Stimulated activated effector memory CD8-positive, alpha-beta T cell treated with anti-CD3 and anti-CD28 coated beads, Interleukin-12 subunit alpha, Interleukin-12 subunit beta, amount 100 ng/mL, for 72 hours (primary cell): ENCODE data around the gene AMMECR1L.
"Not testable (repeated sequence)": the region's sequence is repeated elsewhere in the genome, so short reads cannot be mapped to it uniquely, and the experiment has no call there.

ENCODE experiments used
- ATAC-seq: fragments of 150-1000 bp; cut with Tn5 transposase; 2 replicates; pipeline ENCODE4 v1.10.0; 2021
- DNase-seq, 2 donors: peaks; one replicate each; pipeline ENCODE4 v3.0.0; 2021 to 2022; ENCODE audit warnings: low spot score in 2 of 2
- H3K27ac Mint-ChIP-seq: one replicate; pipeline ENCODE4 v1.8.0; 2022; ENCODE audit warnings: mild to moderate bottlenecking, mixed read lengths
- H3K36me3 Mint-ChIP-seq: one replicate; pipeline ENCODE4 v1.8.0; 2022; ENCODE audit warnings: mild to moderate bottlenecking, mixed read lengths
- H3K4me1 Mint-ChIP-seq: one replicate; pipeline ENCODE4 v1.8.0; 2022; ENCODE audit warnings: mixed read lengths
- H3K4me3 Mint-ChIP-seq: one replicate; pipeline ENCODE4 v1.8.0; 2022; ENCODE audit warnings: mild to moderate bottlenecking, mixed read lengths
- H3K9me3 Mint-ChIP-seq: one replicate; pipeline ENCODE4 v1.8.0; 2022; ENCODE audit warnings: mixed read lengths

The AMMECR1L gene

GRCh38 chr2:127826708-127827107 is 59.0 kb downstream of the AMMECR1L start:
- H3K4me3 Mint-ChIP-seq, H3K9me3 Mint-ChIP-seq, H3K27ac Mint-ChIP-seq, H3K36me3 Mint-ChIP-seq, ATAC-seq, DNase-seq: not testable (repeated sequence)
- peaks cover 20% of the 10 kb centered on the region for H3K4me1 Mint-ChIP-seq

DNA sequence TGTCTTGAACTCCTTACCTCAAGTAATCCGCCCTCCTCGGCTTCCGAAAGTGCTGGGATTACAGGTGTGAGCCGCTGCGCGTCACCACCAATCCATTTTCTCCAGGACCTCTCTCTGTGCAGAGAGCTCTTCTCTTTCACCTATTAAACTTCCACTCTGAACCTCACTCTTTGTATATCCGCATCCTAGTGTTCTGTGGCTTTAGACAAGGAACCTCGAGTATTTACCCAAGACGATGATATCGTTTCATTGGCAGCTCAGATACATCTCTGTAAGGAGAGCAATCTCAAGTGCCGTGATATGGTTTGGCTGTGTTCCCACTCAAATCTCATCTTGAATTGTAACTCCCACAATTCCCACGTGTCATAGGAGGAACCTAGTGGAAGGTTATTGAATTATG is 59.7 kb downstream of the AMMECR1L start:
- Mint-ChIP-seq H3K4me1 (peaks cover 20% of the 10 kb centered on the region), H3K4me3 (no peak overlapping the region), H3K36me3 (no peaks in the 10 kb centered on the region), H3K27ac (peak overlapping the region; percentile 35), H3K9me3 (peaks cover 6% of the 10 kb centered on the region)
- ATAC-seq: no peak
- no peak for DNase-seq

- no peak for ATAC-seq
- H3K4me1 Mint-ChIP-seq: no peaks in the 10 kb centered on the region
These were observed 65.6 kb downstream of the AMMECR1L start for GRCh38 chr2:127820080-127820668.

DNA sequence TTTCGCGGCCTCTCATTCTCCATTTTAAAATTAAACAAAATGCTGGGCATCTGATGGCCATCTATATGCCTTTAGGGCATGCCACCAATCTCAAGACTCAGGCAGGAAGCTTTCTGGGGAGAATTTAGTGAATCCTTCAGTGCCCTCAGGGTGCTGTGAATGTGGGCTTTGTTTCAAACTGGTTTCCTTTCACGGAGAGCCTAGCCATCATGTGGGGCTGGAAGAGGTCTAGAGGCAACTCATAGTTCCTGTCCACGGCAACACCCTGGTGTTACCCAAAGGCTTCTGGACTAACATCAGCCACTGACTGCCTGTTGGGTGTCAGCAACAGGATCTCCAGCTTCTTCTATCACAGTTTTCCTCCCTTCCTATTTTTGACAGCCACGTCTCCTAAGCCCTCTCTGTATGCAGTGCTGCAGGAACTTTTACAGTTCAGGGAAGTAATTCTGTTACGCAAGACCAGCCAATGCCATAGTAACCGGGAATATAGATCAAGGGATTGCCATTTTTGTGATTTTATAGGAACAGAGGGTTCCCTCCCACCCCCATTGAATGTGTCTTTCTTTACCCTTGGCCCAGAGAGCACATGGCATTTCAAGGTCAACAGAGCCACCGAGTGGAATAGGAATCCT is 66.8 kb downstream of the AMMECR1L start:
- Mint-ChIP-seq H3K9me3 (peaks cover 11% of the 10 kb centered on the region), H3K4me3 (no peak overlapping the region), H3K27ac (no peak overlapping the region), H3K4me1 (no peaks in the 10 kb centered on the region), H3K36me3 (no peaks in the 10 kb centered on the region)
- DNase-seq: no peak
- ATAC-seq: no peak

More at GRCh38 chr2:127820080-127820668, 65.6 kb downstream of the AMMECR1L start:
- H3K9me3 Mint-ChIP-seq: peaks cover 11% of the 10 kb centered on the region
- H3K4me3 Mint-ChIP-seq: no peak overlapping the region
- DNase-seq: no peak
- no peak overlapping the region for H3K27ac Mint-ChIP-seq
- no peaks in the 10 kb centered on the region for H3K36me3 Mint-ChIP-seq

DNA sequence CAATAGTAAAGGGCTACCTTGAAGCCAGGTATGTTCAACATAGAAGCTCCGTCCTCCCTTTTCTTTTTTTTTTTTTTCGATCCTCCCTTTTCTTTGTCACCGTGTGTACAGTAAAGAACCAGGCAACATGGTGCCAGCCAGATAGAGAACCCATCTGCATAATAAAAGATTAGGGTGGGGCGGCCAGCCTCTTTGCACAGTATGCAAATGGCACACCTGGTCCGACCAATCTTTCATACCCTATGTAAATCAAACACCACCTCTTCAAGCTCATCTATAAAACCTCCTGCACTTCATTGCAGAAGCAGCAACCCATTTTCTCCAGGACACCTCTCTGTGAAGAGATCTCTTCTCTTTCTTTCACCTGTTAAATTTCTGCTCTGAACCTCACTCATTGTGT is 67.5 kb downstream of the AMMECR1L start:
- Mint-ChIP-seq H3K36me3 (no peaks in the 10 kb centered on the region), H3K4me1 (no peaks in the 10 kb centered on the region), H3K4me3 (no peak overlapping the region), H3K27ac (no peak overlapping the region), H3K9me3 (peaks cover 11% of the 10 kb centered on the region)
- ATAC-seq: no peak
- no peak for DNase-seq

DNA sequence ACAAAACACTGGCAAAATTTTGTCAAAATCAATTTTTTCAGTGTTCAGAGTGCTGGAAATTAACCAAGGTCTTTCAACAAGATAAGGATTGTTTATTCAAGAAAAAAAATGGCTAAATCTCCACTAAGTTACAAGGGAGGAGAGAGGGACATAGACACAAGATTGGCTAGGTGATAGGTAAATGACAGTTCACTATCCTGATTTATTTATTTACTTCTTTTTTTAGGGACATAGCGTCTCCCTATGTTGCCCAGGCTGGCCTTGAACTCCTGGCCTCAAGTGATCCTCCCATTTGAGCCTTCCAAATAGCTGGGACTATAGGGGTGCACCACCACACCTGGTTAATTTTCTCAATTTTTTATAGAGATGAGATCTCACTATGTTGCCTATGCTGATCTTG is 71.1 kb downstream of the AMMECR1L start:
- no peak overlapping the region for H3K4me3 Mint-ChIP-seq
- H3K4me1 Mint-ChIP-seq: peaks cover 22% of the 10 kb centered on the region
- H3K9me3 Mint-ChIP-seq: peaks cover 3% of the 10 kb centered on the region
- no peak for DNase-seq
- ATAC-seq: no peak
- H3K36me3 Mint-ChIP-seq: peaks cover 16% of the 10 kb centered on the region
- no peak overlapping the region for H3K27ac Mint-ChIP-seq

GRCh38 chr2:127812441-127812840 is 73.3 kb downstream of the AMMECR1L start:
- H3K27ac Mint-ChIP-seq, H3K9me3 Mint-ChIP-seq, DNase-seq, ATAC-seq: not testable (repeated sequence)
- Mint-ChIP-seq H3K36me3 (peaks cover 33% of the 10 kb centered on the region), H3K4me3 (peak overlapping the region; percentile 99), H3K4me1 (peaks cover 36% of the 10 kb centered on the region)
